D721Med (cell line): ENCODE data around the gene ROR2.

ENCODE experiments used
- DNase-seq: peaks from one replicate; pipeline ENCODE4 v3.0.0; 2011; ENCODE audit warnings: low spot score; ENCODE audit not compliant: insufficient read length
- FAIRE-seq: peaks from 2 replicates; lab custom pipeline; 2011; peaks lifted over from hg19 to GRCh38; lab: Jason Lieb, UNC
- TF ChIP-seq, protein P1 (sequence below): IDR thresholded peaks from 2 replicates; pipeline ENCODE4 v1.5.1; 2012; ENCODE audit warnings: mild to moderate bottlenecking, control low read depth; ENCODE audit not compliant: insufficient read depth; ENCODE audit errors: missing control alignments

Gene ROR2

DNA sequence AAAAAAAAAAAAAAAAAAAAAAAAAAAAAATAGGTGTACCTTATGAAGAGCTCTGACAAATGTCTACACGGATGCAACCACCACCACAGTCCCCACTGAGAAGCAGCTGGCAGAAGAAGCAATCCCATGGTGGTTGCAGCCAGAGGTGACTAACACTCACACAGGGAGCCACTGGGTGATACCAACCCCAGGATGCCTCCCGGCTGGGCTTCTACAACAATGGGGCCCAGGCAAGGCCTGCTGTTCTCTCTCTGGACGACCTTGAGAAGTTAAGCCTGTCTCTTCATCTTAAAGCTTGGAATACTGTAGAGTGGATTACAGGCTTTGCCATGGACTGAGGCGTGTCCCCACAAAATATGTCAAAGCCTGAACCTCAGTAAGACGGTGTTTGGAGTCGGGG, 104.1 kb downstream of the ROR2 start:
- FAIRE-seq, result no peak
- TF ChIP-seq, protein P1, sequence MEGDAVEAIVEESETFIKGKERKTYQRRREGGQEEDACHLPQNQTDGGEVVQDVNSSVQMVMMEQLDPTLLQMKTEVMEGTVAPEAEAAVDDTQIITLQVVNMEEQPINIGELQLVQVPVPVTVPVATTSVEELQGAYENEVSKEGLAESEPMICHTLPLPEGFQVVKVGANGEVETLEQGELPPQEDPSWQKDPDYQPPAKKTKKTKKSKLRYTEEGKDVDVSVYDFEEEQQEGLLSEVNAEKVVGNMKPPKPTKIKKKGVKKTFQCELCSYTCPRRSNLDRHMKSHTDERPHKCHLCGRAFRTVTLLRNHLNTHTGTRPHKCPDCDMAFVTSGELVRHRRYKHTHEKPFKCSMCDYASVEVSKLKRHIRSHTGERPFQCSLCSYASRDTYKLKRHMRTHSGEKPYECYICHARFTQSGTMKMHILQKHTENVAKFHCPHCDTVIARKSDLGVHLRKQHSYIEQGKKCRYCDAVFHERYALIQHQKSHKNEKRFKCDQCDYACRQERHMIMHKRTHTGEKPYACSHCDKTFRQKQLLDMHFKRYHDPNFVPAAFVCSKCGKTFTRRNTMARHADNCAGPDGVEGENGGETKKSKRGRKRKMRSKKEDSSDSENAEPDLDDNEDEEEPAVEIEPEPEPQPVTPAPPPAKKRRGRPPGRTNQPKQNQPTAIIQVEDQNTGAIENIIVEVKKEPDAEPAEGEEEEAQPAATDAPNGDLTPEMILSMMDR, result no peak
- no peak for DNase-seq

DNA sequence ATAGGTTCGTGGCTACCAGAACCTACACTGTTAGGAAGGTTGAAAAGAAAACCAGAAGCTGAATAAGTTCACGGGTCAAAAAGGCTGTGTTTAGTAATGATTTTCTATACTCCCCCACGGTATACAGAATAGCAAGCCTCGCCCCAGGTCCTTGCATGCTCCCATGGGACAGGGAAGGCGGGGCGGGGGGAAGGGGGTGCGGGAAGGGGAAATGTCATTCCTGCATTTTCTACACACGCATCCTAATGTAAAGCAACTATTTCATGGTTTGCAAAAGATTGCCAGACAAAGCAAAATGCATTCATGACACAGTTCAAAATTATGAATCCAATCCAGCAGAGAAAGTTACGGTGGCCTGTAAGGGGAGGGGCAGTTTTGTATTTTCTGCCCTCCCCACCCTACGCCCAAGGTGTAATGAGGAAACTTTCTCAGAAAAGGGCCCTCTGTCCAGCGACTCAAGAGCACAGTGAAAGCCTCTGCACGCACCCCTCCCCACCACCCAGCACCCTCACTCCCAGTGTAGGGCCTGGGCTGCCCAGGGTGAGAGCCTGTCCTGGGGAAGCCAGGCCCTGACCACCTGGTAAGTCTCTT, 105.2 kb downstream of the ROR2 start:
- FAIRE-seq, result no peak
- TF ChIP-seq, protein P1, result no peak

DNA sequence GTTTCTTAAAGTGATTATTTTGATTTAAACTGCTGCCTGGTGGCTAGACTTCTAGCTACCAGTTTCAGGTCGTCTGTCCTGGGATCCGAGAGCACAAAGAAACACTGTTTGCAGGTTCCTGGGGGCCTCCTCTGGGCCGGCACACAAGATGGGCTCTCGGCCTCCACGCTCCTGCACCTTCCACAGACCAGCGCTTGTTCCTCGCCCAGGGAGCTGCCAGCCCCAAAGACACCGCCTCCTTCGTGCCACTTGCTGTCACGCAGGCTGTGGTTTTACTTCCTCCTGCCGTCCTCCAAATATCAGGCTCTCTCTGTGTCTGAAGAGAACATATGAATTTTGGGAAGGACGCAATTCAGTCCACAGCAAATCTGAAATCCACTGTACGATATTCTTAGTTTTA, 105.8 kb downstream of the ROR2 start:
- DNase-seq (no peak), FAIRE-seq (no peak)
- TF ChIP-seq, protein P1, result no peak

More for the DNA sequence above, 105.2 kb downstream of the ROR2 start:
- no peak for DNase-seq

DNA sequence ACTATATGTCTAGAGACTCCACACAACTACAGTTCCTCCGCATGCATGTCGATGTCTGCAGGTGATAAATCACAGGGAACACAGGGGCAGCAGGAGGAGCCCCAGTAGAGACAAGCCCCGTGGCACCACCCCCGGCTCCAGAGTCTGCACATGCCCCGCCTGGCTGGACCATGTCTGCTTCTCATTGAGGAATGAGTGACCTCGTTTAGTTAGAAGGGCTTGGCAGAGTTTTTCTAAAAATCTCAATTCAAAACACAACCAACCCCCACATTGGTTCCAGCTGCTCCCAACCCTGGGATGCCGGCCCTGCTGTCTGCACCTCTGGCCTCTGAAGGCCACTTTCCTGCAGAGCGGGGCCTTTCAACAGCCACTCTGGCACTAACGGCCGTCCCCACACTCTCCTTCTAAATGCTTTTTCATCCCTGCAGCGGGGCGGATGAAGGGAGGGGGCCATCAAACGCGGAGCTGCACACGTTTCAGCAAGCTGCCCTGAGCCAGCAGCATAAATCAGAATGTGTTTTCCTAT, 106.3 kb downstream of the ROR2 start:
- TF ChIP-seq, protein P1, result no peak
- no peak for FAIRE-seq
- DNase-seq, result no peak

DNA sequence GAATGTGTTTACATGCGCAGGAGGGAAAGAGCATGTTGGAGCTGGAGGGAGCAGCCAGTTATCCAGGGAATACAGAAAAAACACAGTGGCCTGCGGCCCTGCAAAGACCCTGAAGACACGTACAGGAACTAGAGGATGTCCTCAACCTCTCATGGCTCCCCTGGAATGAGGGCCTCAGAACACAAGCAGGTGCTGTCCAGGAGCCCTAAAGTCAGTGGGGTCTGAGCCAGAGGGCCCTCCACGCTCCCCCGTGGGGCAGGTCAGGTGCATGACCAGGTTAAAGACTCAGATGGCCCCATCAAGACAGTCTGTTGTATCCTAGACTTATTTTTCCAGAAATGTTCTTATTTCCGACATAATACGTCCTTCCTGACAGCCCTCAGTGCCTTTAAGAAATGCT, 106.9 kb downstream of the ROR2 start:
- no peak for FAIRE-seq

DNA sequence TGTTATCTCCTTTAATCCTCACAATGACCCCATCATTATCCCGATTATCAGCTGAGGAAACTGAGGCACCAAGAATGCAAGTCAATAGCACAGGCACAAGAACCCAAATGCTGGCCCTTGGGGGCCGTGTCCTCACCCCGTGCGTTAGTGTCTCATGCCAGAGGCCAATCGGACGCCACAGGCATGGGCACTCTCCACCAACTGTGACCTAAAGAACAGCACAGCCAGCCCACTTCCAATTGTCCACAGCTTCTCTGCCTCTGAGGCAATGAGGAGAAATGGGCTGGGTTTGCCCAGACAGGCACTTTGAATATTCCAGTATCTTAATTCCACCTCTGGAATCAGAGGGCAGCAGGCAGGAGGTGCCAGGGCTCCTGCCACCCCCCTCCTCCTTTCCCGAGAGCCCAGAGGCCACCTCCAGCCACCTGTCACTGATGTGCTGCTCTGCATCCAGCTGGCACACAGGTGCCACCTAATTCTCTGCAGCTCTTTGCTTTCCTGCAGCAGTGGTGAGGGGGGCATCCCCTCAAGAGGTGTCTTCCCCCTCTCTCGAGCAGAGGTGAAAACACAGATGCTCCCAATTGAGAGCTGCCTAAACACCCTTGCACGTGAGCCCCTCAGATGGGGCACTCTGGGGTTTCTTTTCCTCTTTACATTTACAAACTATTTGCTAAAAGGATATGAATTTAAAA, 107.5 kb downstream of the ROR2 start:
- TF ChIP-seq, protein P1, result no peak
- DNase-seq, result no peak
- FAIRE-seq, result no peak

More for the DNA sequence above, 106.9 kb downstream of the ROR2 start:
- TF ChIP-seq, protein P1, result no peak
- no peak for DNase-seq

DNA sequence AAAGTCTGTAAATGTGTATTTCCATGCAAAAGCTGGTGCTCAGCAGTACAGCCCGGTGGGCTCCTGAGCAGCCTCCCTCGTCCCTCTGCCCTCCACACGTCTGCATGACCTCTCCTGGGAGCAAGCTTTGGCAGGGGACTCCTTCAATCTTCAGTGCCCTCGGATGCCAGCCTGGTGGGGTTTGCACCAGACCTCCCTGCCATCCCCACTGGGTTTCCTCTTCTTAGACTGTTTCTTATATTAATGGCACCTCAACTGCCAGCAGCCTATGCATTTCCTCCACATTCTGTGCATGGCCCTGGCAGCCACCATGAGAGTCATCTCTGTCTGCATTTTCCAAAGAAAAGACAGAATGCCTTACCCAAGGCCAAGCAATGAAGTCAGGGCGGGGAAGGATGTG, 108.4 kb downstream of the ROR2 start:
- DNase-seq (no peak), FAIRE-seq (no peak)
- TF ChIP-seq, protein P1, result no peak
